A549 (cell line): ENCODE data around the gene SLC9A2. TPM values are rescaled to one million over a fixed set of nuclear protein-coding genes. Genes with fewer than 3 reads are reported as not detected.

Source experiments
- ATAC-seq, 2 experiments: fragments of 200-7000 bp in 1 of 2; fragments of >200 bp in 1 of 2; cut with Nextera tagmentation in 1 of 2; cut with Tn5 transposase in 1 of 2; 3 replicates each; pipeline versions ENCODE4 v1.8.0 to v1.9.1; 2018 to 2020; ENCODE audit warnings: mild to moderate bottlenecking in 1 of 2, moderate library complexity in 1 of 2
- CTCF ChIA-PET: fragments of 300-600 bp; sonication (Branson Sonifier 250); formaldehyde crosslinking; extraction: SDS; loops from one replicate; lab custom pipeline; 2021; ENCODE audit warnings: antibody characterized with exemption, inconsistent platforms; lab: Yijun Ruan, JAX
- POLR2A ChIA-PET: fragments of 350-600 bp; formaldehyde crosslinking; extraction: SDS; loops from one replicate; lab custom pipeline; 2021; ENCODE audit warnings: antibody characterized with exemption, inconsistent platforms; lab: Yijun Ruan, JAX
- DNase-seq, 2 experiments: peaks; one replicate each; pipeline versions ENCODE4 v3.0.0 to v3.0.0-alpha.2; 2011 to 2016; ENCODE audit warnings: low read depth in 1 of 2, low spot score in 1 of 2
- FAIRE-seq: peaks from 2 replicates; lab custom pipeline; 2011; peaks lifted over from hg19 to GRCh38; lab: Jason Lieb, UNC
- H3K27ac ChIP-seq, 2 experiments: fragments of >200 bp; sonication (Bioruptor Twin); formaldehyde crosslinking; 3 replicates each; pipeline ENCODE4 v1.5.1; 2016 to 2017
- H3K4me1 ChIP-seq: fragments of >200 bp; sonication (Bioruptor Twin); formaldehyde crosslinking; 3 replicates; pipeline ENCODE4 v1.6.1; 2016
- H3K4me2 ChIP-seq: fragments of >200 bp; sonication (Bioruptor Twin); formaldehyde crosslinking; 3 replicates; pipeline ENCODE4 v1.6.1; 2016
- H3K4me3 ChIP-seq: fragments of >200 bp; sonication (Bioruptor Twin); formaldehyde crosslinking; 3 replicates; pipeline ENCODE4 v1.5.1; 2016
- H3K9me3 ChIP-seq: fragments of >200 bp; sonication (Bioruptor Twin); formaldehyde crosslinking; 3 replicates; pipeline ENCODE4 v1.6.1; 2016
- CEBPB ChIP-seq, 2 experiments: fragments of >200 bp in 1 of 2; sonication (Bioruptor Twin) in 1 of 2; formaldehyde crosslinking in 1 of 2; IDR thresholded peaks; 2 replicates each; pipeline ENCODE4 v1.6.1; 2012 to 2016
- EHMT2 ChIP-seq: fragments of 200-600 bp; sonication (generic); IDR thresholded peaks from 2 replicates; pipeline ENCODE4 v1.6.1; 2016; ENCODE audit warnings: antibody characterized with exemption, low read depth, mild to moderate bottlenecking, moderate library complexity
- FOXS1 ChIP-seq: fragments of 250-450 bp; sonication (Bioruptor Pico); IDR thresholded peaks from 2 replicates; pipeline ENCODE4 v1.5.0; 2020; ENCODE audit warnings: mild to moderate bottlenecking, moderate library complexity
- NFE2L2 ChIP-seq: fragments of 150-350 bp; conservative IDR thresholded peaks from 2 replicates; pipeline ENCODE4 v1.6.1; 2014; ENCODE audit warnings: low read length
- POLR2AphosphoS2 ChIP-seq: conservative IDR thresholded peaks from 2 replicates; pipeline ENCODE4 v1.6.1; 2012; ENCODE audit warnings: low read length, improper control_type of control experiment, inconsistent platforms
- polyA plus RNA-seq, 4 experiments: library from polyadenylated mRNA; depleted of rRNA in 3 of 4; stranded (reverse); fragments of >200 nt; fragmentation: RNase III in 1 of 4; extraction: RNeasy Plus Mini Kit Qiagen cat#74134 plus additional on column Dnase treatment in 1 of 4; gene quantifications; 2 replicates in 3 of 4; 3 replicates in 1 of 4; pipeline ENCODE4 v1.2.3, GENCODE V29; 2011 to 2017
- TF ChIP-seq, protein P1 (sequence below): fragments of 250-450 bp; sonication (Bioruptor Pico); IDR thresholded peaks from 2 replicates; pipeline ENCODE4 v1.5.0; 2020; ENCODE audit warnings: low read depth, mild to moderate bottlenecking, moderate library complexity

The SLC9A2 gene
- polyA plus RNA-seq, 2 of the 4 experiments (the other 2 are of a cell fraction): 3.0 to 4.1 TPM

DNA sequence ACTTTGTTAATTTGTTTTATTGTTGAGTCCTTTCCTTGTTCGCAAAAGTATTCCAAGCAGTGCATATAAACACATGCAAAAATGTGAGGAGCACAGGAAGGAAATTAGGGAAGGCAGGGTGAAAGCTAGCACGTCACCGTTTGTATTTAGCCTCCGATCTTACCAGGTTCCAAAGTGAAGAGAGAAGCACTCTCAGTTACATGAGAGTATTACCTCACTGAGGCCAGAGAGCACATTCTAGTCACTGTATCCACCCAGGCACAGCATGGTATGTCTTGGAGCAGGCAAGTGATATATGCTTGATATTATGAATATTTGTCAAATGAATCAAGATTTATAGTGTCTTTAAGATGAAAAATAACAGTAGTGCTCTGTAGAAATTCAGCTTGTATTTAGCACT is 135.9 kb downstream of the SLC9A2 start (continued):
- TF ChIP-seq EHMT2: no peak
- no peak for TF ChIP-seq NFE2L2
- TF ChIP-seq POLR2AphosphoS2: no peak

DNA sequence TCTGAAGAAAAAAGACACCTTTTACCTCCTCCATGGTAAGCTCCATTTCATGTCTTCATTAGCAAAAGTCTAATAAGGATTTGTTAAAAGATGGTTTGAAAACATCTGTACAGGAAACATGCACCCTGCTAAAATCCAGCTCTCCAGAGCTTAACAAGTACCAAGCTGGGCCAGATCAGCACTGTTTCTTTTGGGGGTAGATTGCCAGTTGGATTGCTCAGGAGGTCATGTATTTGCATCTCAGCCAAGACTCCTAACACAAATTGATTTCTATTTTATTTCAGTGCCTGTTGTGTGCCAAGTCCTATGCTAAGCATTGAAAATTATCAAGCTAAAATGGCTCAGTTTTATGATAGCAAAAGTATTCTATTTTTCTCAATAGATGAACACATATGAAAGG is 139.1 kb downstream of the SLC9A2 start:
- no peak overlapping the region for H3K27ac ChIP-seq
- H3K4me2 ChIP-seq: no peak overlapping the region
- POLR2A ChIA-PET: no interaction called here
- H3K4me3 ChIP-seq: no peak overlapping the region
- FAIRE-seq: no peak
- ATAC-seq: no peak
- H3K4me1 ChIP-seq: no peaks in the 10 kb centered on the region
- CTCF ChIA-PET: no interaction called here
- H3K9me3 ChIP-seq: no peaks in the 10 kb centered on the region
- TF ChIP-seq, protein P1, sequence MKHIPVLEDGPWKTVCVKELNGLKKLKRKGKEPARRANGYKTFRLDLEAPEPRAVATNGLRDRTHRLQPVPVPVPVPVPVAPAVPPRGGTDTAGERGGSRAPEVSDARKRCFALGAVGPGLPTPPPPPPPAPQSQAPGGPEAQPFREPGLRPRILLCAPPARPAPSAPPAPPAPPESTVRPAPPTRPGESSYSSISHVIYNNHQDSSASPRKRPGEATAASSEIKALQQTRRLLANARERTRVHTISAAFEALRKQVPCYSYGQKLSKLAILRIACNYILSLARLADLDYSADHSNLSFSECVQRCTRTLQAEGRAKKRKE (CRISPR knock-in tag): no peak
- TF ChIP-seq FOXS1 (CRISPR knock-in tag): no peak
- TF ChIP-seq CEBPB (IDR thresholded peaks at IDR 0.05): no peak
- DNase-seq: no peak

Other genes with a start within 250 kb of the SLC9A2 start
- 0.04 and 0.12 TPM in 2 replicates for gene IL18RAP, start 196.4 kb upstream of the SLC9A2 start, polyA plus RNA-seq (2011; rRNA removed)
- not detected in 3 replicates for gene IL18RAP, start 196.4 kb upstream of the SLC9A2 start, polyA plus RNA-seq (2017; fragmentation: RNase III; extraction: RNeasy Plus Mini Kit Qiagen cat#74134 plus additional on column Dnase treatment)
- not detected in 2 replicates for gene SLC9A4, start 146.3 kb upstream of the SLC9A2 start, polyA plus RNA-seq (2011; rRNA removed)
- gene SLC9A4, start 146.3 kb upstream of the SLC9A2 start, polyA plus RNA-seq (2017; fragmentation: RNase III; extraction: RNeasy Plus Mini Kit Qiagen cat#74134 plus additional on column Dnase treatment): not detected in 3 replicates
- gene TMEM182, start 142.5 kb downstream of the SLC9A2 start, polyA plus RNA-seq (2011; rRNA removed): 13.1 and 13.8 TPM in 2 replicates
- 5.3 to 5.7 TPM (median 5.4 TPM) in 3 replicates for gene TMEM182, start 142.5 kb downstream of the SLC9A2 start, polyA plus RNA-seq (2017; fragmentation: RNase III; extraction: RNeasy Plus Mini Kit Qiagen cat#74134 plus additional on column Dnase treatment)